ENCODE results near the gene TEX36.

GRCh38 chr10:125638555-125638954, 44.4 kb downstream of the TEX36 start:
- no peak for TF ChIP-seq CTCF (IDR thresholded peaks at IDR 0.05)
- no peak for TF ChIP-seq POLR2A (IDR thresholded peaks at IDR 0.05)
